HG02943 (cell line): ENCODE measurements around the gene ATG9B.
"Not testable (repeated sequence)": the region's sequence is repeated elsewhere in the genome, so short reads cannot be mapped to it uniquely, and the experiment has no call there.

Source experiments
- ATAC-seq: cut with Tn5 transposase; IDR thresholded peaks from one replicate; pipeline ENCODE4 v1.9.1; 2021; ENCODE audit warnings: mild to moderate bottlenecking, low read depth, moderate library complexity; ENCODE audit not compliant: unreplicated experiment

The ATG9B gene

DNA sequence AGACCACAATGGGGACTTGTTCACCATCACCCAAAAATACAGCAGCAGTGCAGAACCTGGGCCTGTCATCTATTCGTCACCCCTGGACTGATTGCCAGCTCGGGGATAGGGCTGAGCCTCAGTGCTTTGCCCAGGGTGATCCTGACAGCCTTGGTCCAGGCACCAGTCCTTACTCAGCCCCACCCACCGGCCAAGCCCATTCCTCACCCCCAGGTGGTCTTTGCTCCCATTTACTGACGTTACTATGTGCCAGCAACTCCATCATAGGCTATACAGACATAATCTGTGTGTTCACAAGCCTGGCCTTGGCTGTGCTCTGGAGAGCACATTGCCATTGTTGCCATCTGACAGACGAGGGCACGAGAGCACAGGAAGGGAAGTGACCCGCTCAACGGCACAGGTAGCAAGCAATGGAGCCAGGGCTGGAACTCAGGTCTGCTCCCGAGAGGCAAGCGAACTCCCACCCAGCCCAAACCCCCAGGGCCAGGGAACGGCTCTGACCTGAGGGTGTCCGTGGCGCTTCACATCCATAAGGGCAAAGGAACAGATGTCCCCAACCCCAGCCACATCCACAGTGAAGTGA, 6.8 kb downstream of the ATG9B start:
- ATAC-seq, result no peak

GRCh38 chr7:151016942-151017341, 7.4 kb downstream of the ATG9B start:
- no peak for ATAC-seq

DNA sequence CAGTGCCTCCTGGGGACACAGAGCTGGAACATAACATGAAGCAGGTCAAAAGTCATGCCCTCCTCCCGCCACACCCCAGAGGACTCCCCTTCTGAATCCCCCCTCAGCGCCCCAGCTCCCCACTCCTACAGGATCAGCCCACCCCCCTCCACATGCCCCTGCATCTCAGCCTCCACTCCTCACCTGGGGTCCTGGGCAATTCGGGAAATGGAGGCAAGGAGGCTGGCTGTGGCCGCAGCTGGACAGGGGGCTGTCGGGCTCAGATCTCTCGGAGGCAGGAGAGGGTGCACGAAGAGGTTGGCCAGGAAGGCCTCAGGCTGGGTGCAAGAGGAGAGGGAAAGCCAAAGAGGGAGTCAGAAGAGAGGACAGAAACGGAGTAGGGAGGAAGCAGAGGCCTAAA, 7.8 kb downstream of the ATG9B start:
- ATAC-seq, result no peak

DNA sequence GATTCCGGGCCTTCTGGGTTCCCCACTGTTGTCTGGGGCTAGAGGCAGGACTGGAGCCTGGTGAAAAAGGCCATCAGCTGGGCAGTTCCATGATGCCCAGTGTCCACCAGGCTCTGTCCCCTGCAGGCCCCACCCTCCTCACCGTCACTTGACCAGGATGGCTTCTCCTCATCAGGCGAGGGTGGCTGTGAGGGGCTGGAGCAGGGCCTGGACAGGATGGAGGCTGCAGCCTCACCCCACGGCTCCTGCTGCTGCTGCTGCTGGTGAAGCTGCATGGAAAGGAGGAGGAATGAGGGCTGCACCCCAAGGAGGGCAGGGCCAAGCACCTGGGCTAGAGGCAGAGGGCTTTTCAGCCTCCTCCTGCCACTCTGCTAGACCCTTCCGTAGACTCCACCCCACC, 8.3 kb downstream of the ATG9B start:
- no peak for ATAC-seq

DNA sequence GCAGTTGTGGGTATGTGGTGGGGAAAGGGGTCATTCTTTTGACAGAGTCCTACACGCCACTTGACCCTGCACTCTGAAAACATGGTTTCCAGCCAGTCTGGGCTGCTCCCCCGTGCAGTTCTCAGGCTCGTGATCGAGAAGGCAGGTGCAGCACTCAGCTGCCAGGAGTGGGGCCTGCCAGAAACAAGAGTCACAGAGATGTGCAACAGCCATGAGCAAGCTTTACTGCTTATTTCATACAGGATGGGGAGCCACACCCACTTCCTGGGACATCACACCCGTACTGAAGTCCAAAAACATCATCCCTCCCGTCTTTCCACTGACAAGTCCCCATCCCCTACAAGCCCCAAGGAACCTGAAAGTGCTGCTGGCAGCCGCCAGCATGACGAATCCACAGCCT, 9.3 kb downstream of the ATG9B start:
- no peak for ATAC-seq

- ATAC-seq, result peak; percentile 50
Measured at GRCh38 chr7:151013733-151014497, 10.4 kb downstream of the ATG9B start.

GRCh38 chr7:151013356-151013732, 10.9 kb downstream of the ATG9B start:
- no peak for ATAC-seq

DNA sequence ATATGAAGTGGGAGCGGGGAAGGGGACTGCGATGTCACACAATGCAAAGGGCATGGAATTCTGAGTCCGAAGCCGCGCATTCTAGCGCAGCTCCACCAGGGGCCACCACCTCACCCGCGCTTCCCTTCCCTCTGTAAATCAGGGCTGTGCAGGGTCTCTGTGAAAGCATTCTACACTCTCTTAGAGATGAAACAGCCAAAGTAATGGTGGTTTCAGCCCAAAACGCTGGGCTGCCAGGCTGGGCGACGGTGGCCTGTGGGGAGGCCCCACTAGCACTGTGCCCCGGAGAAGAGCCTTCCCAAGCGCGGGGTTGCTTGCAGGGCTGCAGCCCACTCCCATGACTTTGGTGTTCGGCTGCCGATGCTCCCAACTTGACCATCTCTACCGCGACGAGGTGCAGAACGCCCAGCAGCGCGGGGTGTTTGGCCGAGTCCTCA, 11.4 kb downstream of the ATG9B start:
- ATAC-seq, result no peak

GRCh38 chr7:151012031-151012692, 12.1 kb downstream of the ATG9B start:
- no peak for ATAC-seq

GRCh38 chr7:151011616-151012015, 12.7 kb downstream of the ATG9B start:
- not testable (repeated sequence) for ATAC-seq

DNA sequence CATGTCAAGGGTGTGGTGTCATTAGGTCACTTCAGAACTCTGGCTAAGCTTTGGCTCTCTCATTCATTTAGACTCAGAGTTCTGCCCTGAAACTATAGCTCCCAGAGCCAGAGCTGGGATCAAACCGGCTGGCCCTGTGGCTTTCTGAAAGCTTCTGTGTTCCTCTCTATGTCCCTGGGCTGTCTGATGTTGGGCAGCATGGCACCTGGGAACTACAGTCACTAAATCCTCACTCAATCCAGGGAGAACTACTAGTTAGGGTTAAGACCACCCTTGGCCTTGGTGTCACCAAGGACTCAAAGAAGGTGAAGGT, 13.2 kb downstream of the ATG9B start:
- no peak for ATAC-seq

- no peak for ATAC-seq
Measured at GRCh38 chr7:151010307-151011096, 13.8 kb downstream of the ATG9B start.

DNA sequence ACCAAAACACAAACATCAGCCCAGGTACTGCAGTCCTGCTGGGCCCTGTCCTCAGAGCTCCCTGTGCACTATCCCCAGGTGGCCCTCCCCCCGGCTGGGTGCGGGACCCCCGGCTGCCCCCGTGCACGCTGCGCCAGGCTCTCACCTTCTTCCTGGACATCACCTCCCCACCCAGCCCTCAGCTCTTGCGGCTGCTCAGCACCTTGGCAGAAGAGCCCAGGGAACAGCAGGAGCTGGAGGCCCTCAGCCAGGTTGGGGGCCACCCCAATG, 14.3 kb downstream of the ATG9B start:
- ATAC-seq, result no peak

DNA sequence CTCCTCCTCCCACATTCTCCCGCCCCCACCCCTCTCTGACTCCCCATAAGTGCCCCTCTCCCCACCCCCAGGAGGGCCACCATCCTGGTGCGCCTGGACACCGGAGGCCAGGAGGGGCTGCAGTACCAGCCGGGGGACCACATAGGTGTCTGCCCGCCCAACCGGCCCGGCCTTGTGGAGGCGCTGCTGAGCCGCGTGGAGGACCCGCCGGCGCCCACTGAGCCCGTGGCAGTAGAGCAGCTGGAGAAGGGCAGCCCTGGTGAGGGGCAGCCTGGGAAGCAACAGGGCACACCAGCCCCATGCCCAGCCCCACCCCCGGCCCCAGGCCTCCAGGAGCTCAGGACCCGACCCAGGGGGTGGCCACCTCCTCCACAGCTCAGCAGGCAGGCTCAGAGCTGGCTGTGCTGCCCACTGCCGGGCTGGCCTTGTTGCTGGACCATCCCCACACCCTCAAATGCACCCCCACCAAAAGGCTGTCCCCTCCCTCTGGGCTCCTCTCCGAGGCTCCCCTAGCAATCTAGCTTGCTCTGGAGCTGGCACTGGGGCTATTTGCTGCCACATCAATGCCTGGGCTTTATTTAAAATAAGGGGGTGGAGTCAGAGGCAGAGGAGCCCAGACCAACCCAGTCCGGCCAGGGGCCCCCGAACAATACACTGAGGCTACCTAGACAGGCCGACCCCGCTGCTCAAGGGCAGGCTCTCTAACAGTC, 14.8 kb downstream of the ATG9B start:
- no peak for ATAC-seq

DNA sequence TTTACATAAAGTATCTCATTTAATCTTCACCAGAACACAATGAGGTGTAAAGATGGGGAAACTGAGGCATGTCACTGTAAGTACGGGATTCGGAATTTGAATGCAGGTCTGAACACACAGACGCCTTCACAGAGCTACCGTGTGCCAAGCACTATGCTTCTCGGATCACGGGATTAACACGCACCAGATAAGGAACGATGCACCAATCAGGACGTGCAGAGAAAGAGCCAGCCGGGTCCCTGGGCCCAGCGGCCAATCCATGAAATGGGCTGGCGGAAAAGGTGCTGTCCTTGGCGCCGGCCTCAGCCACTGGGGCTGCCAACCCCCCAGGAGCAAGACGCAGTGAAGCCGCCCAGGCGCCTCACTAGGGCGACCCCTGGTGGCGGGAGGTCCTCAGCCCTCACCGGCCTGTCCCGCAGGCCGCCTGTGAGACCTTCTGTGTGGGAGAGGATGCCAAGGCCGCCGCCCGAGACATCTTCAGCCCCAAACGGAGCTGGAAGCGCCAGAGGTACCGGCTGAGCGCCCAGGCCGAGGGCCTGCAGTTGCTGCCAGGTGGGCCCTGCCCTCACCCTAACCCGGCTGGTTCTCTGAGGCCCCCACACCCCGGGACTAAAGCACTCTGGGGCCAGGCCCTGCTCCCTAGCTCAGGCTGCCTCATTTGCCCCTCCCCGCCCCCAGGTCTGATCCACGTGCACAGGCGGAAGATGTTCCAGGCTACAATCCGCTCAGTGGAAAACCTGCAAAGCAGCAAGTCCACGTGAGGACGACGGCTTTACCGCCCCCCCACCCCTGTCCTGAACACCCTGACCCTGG, 15.6 kb downstream of the ATG9B start:
- ATAC-seq, result no peak

DNA sequence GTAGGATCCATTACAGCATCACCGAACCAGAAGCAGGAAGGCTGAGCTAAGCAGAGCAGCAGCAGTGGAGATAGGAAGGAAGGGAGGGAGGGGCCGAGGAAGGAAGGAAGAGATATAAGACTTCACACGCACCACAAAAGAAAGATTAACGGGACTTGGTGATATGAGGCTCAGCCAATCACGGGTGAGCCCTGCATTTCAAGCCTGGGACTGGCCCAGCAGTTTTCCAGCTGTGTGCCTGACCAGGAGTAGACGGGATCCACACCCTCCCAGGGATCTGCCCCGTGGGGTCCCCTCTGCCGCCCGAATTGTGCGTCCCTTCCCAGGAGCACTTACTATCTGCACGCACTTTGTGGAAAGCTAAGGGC, 16.2 kb downstream of the ATG9B start:
- ATAC-seq, result no peak

DNA sequence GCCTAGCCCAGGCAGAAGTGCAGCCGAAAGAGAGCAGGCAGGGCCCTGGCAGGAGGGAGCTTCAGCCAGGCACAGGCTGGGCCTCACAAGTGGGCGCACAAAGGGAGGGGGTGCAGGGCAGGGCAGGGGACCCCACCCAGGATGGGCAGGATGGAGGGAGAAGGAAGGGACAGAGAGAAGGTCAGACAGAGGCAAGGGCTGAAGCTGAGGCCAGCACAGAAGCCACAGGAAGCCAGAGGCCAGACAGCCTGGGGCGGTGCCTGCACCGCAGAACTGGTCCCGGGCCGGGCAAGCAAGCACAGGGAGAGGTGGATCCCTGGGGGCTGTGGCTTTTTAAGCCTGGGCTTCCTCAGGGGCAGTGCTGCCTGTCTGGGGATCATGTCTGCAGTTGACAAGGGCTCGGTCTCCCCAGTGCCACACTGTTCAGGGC, 16.8 kb downstream of the ATG9B start:
- ATAC-seq, result no peak

DNA sequence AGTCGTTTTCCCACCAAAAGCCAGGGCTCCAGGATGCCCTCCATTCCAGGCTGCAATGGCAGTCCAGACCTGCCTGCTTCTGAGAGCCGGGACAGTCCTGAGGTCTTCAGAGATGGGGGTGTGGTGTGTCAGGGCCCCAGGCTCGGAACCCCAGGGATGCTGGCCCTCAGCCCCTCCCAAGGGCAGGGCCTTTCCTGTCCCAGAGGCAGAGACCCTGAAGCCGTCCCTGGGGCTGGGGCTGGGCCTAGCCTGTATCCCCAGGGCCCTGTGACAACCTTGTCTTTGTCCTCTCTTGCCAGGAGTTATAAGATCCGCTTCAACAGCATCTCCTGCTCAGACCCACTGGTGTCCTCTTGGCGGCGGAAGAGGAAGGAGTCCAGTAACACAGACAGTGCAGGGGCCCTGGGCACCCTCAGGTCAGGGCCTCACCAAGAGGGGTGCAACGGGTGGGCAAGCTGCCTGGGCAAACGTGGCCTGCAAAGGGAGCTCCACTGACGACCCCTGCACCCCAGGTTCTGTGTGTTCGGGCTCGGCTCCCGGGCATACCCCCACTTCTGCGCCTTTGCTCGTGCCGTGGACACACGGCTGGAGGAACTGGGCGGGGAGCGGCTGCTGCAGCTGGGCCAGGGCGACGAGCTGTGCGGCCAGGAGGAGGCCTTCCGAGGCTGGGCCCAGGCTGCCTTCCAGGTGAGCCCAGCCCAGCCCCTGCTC, 17.5 kb downstream of the ATG9B start:
- no peak for ATAC-seq

DNA sequence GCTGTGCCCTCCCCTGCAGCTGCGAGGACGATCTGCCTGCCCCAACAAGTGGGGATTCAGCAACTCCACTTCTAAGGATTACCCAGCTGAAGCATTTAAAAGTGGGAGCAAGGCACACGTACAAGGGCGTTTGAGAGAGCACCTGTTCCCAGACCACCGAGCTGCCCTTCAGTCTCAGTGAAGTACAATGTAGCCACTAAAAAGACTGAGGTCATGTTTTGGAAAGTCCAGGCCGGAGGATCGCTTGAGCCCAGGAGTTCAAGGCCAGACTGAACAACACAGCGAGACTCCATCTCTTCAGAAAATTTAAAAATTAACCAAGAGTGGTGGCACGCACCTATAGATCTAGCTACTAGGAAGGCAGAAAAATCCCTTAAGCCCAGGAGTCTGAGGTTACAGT, 18.7 kb downstream of the ATG9B start:
- no peak for ATAC-seq
